Activated T-cell treated with anti-CD3 and anti-CD28 coated beads, Interleukin-2, amount 50 U/mL, for 72 hours (primary cell): ENCODE results near the gene SRGAP3. TPM values are rescaled to one million over a fixed set of nuclear protein-coding genes. Genes with fewer than 3 reads are reported as not detected.

Experiments used
- ATAC-seq, 2 donors: fragments of 150-1000 bp; cut with Tn5 transposase; replicated peaks in 1 of 2; 2 replicates each; pipeline ENCODE4 v1.10.0; 2021; ENCODE audit warnings: moderate library complexity in 2 of 2, mild to moderate bottlenecking in 1 of 2
- DNase-seq, 2 donors: peaks; one replicate each; pipeline ENCODE4 v3.0.0; 2021 to 2022; ENCODE audit warnings: mixed read lengths in 1 of 2
- H3K27ac Mint-ChIP-seq: one replicate; pipeline ENCODE4 v1.8.0; 2022; ENCODE audit warnings: mild to moderate bottlenecking, moderate library complexity, mixed read lengths
- H3K27me3 Mint-ChIP-seq: one replicate; pipeline ENCODE4 v1.8.0; 2022; ENCODE audit warnings: low read depth, mixed read lengths
- H3K36me3 Mint-ChIP-seq, 2 donors: one replicate each; pipeline ENCODE4 v1.8.0; 2022; ENCODE audit warnings: mixed read lengths in 2 of 2, mild to moderate bottlenecking in 1 of 2; ENCODE audit not compliant: insufficient read depth in 2 of 2
- H3K4me1 Mint-ChIP-seq: one replicate; pipeline ENCODE4 v1.8.0; 2022; ENCODE audit warnings: low read depth, mixed read lengths
- H3K4me3 Mint-ChIP-seq, 2 donors: one replicate each; pipeline ENCODE4 v1.8.0; 2022; ENCODE audit warnings: mild to moderate bottlenecking in 2 of 2, mixed read lengths in 2 of 2, moderate library complexity in 2 of 2
- H3K9me3 Mint-ChIP-seq, 2 donors: one replicate each; pipeline ENCODE4 v1.8.0; 2022; ENCODE audit warnings: mixed read lengths in 2 of 2
- total RNA-seq, 2 donors: library from RNA; stranded (reverse); gene quantifications; one replicate each; pipeline ENCODE4 v1.2.3, GENCODE V29; 2022

SRGAP3 gene
- total RNA-seq, 2 donors from 2014 or later, result 2.8 to 3.0 TPM

GRCh38 chr3:9008550-9009255, 240.7 kb downstream of the SRGAP3 start:
- Mint-ChIP-seq H3K4me1 (peaks cover 9% of the 10 kb centered on the region), H3K27ac (no peak overlapping the region)
- DNase-seq, result no peak

DNA sequence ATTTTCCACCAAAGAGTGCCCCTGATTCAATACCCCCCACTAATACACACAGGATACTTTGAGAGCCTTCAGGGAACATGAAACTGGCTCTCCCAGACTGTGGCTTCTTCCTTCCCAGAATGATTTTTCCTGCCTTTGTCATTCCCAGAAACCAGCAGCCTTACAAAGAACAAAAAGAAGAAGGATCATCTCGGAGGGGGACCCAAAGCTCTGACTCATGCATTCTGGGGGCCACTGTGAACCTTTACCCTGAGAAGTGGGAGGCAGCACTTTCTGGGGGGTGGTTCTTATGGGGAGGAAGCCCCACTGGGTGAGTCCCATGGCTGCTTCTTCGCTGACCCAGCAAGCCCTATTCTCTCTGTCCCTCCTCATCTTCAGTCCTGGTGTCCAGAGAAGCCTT, 241.5 kb downstream of the SRGAP3 start:
- DNase-seq (no peak), ATAC-seq (no peak)
- Mint-ChIP-seq H3K9me3 (no peaks in the 10 kb centered on the region), H3K4me1 (peaks cover 9% of the 10 kb centered on the region), H3K27ac (no peak overlapping the region), H3K36me3 (no peaks in the 10 kb centered on the region), H3K4me3 (no peak overlapping the region), H3K27me3 (no peaks in the 10 kb centered on the region)

More at GRCh38 chr3:9008550-9009255, 240.7 kb downstream of the SRGAP3 start:
- no peak for ATAC-seq
- H3K9me3 Mint-ChIP-seq, result no peaks in the 10 kb centered on the region
- H3K4me3 Mint-ChIP-seq, result no peak overlapping the region
- no peaks in the 10 kb centered on the region for H3K36me3 Mint-ChIP-seq
- no peaks in the 10 kb centered on the region for H3K27me3 Mint-ChIP-seq

GRCh38 chr3:9007213-9007612, 242.2 kb downstream of the SRGAP3 start:
- Mint-ChIP-seq H3K36me3 (no peaks in the 10 kb centered on the region), H3K9me3 (no peaks in the 10 kb centered on the region), H3K4me1 (peaks cover 3% of the 10 kb centered on the region), H3K4me3 (no peak overlapping the region), H3K27me3 (no peaks in the 10 kb centered on the region), H3K27ac (no peak overlapping the region)
- DNase-seq (no peak), ATAC-seq (no peak)

GRCh38 chr3:9000041-9000440, 249.4 kb downstream of the SRGAP3 start:
- Mint-ChIP-seq H3K27me3 (no peaks in the 10 kb centered on the region), H3K4me1 (no peaks in the 10 kb centered on the region), H3K9me3 (no peaks in the 10 kb centered on the region), H3K4me3 (no peak overlapping the region), H3K27ac (no peak overlapping the region), H3K36me3 (no peaks in the 10 kb centered on the region)
- no peak for DNase-seq
- ATAC-seq, result no peak

- Mint-ChIP-seq H3K9me3 (no peaks in the 10 kb centered on the region), H3K4me3 (no peak overlapping the region), H3K27me3 (no peaks in the 10 kb centered on the region), H3K36me3 (no peaks in the 10 kb centered on the region), H3K4me1 (no peaks in the 10 kb centered on the region), H3K27ac (no peak overlapping the region)
- ATAC-seq (no peak), DNase-seq (no peak)
Observed at GRCh38 chr3:8997151-8997550, 252.3 kb downstream of the SRGAP3 start.

GRCh38 chr3:8996681-8997121, 252.7 kb downstream of the SRGAP3 start:
- H3K9me3 Mint-ChIP-seq, result no peaks in the 10 kb centered on the region
- H3K4me3 Mint-ChIP-seq, result no peak overlapping the region
- DNase-seq (no peak), ATAC-seq (no peak)
- no peaks in the 10 kb centered on the region for H3K36me3 Mint-ChIP-seq
- no peak overlapping the region for H3K27ac Mint-ChIP-seq
- no peaks in the 10 kb centered on the region for H3K4me1 Mint-ChIP-seq
- H3K27me3 Mint-ChIP-seq, result no peaks in the 10 kb centered on the region

- DNase-seq (no peak), ATAC-seq (no peak)
- H3K4me3 Mint-ChIP-seq, result no peak overlapping the region
- H3K27me3 Mint-ChIP-seq, result no peaks in the 10 kb centered on the region
- no peaks in the 10 kb centered on the region for H3K4me1 Mint-ChIP-seq
- no peak overlapping the region for H3K27ac Mint-ChIP-seq
- H3K9me3 Mint-ChIP-seq, result no peaks in the 10 kb centered on the region
- H3K36me3 Mint-ChIP-seq, result no peaks in the 10 kb centered on the region
Observed at GRCh38 chr3:8996216-8996615, 253.2 kb downstream of the SRGAP3 start.

DNA sequence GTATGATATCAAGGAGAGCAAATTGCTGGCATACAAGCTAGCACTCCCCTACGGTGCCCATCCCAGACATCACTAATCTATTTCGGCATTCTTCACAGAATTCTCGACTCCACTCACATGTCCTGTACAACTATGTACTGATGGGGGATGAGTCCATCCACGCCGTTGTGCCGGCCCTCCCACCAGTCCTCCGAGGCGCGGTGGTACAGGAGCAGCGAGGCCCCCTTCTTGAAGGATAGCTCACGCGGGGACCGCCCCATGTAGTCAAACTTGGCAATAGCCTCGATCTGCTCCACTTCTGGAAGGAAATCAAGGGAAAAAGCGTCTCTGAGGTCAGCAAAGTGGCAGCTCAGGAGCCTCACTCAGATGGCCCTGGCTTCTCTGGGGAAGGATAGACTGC, 255.2 kb downstream of the SRGAP3 start:
- Mint-ChIP-seq H3K27me3 (no peaks in the 10 kb centered on the region), H3K9me3 (no peaks in the 10 kb centered on the region), H3K4me1 (no peaks in the 10 kb centered on the region), H3K36me3 (no peaks in the 10 kb centered on the region), H3K4me3 (no peak overlapping the region), H3K27ac (no peak overlapping the region)
- no peak for DNase-seq
- ATAC-seq, result no peak

- Mint-ChIP-seq H3K27me3 (no peaks in the 10 kb centered on the region), H3K4me3 (no peak overlapping the region), H3K27ac (no peak overlapping the region), H3K9me3 (no peaks in the 10 kb centered on the region), H3K4me1 (peaks cover under 1% of the 10 kb centered on the region), H3K36me3 (no peaks in the 10 kb centered on the region)
- DNase-seq, result no peak
- no peak for ATAC-seq
Observed at GRCh38 chr3:8993331-8993730, 256.1 kb downstream of the SRGAP3 start.

DNA sequence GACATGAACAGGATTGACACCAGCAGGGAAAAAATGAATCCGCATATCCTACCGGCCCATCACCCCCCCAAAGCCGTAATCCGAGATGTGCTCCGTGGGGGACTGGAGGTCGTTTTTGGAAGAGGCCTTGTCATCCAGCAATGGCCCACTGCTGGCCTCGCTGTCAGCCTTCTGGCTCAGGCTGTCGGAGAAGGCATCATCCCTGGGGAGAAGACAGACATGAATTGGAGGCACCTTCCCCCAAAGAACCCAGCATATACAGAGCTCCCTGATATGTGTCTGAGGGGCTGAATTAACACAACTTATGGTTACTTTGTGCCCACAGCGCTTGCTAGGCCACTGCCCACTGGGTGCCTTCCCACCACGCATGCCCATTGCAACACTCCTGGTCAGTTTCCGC, 256.6 kb downstream of the SRGAP3 start:
- H3K36me3 Mint-ChIP-seq, result no peaks in the 10 kb centered on the region
- no peaks in the 10 kb centered on the region for H3K9me3 Mint-ChIP-seq
- DNase-seq (no peak), ATAC-seq (no peak)
- peaks cover 5% of the 10 kb centered on the region for H3K4me1 Mint-ChIP-seq
- H3K27me3 Mint-ChIP-seq, result no peaks in the 10 kb centered on the region
- no peak overlapping the region for H3K4me3 Mint-ChIP-seq
- H3K27ac Mint-ChIP-seq, result no peak overlapping the region

DNA sequence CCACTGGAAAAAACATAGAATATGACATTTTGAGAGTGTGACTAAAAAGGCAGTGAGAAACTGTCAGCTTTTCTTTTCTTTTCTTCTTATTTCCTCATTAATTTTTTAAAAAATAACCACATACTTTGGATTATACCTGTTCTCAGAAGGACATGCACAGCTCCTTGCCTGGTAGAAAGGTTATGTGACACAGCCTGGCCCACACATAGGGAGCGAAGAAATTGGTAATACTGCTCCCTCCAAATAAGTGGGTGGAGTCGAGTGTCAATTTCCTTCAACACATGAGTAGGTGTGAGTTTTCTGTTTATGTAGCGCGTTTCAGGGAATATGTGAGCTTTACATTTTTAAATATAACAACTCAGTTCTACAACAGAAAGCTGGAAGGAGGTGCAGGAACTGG, 257.2 kb downstream of the SRGAP3 start:
- no peaks in the 10 kb centered on the region for H3K27me3 Mint-ChIP-seq
- H3K27ac Mint-ChIP-seq, result no peak overlapping the region
- ATAC-seq, result no peak
- peaks cover 8% of the 10 kb centered on the region for H3K4me1 Mint-ChIP-seq
- no peak overlapping the region for H3K4me3 Mint-ChIP-seq
- H3K9me3 Mint-ChIP-seq, result no peaks in the 10 kb centered on the region
- DNase-seq, result no peak
- H3K36me3 Mint-ChIP-seq, result no peaks in the 10 kb centered on the region

- DNase-seq (no peak), ATAC-seq (no peak)
- peaks cover 8% of the 10 kb centered on the region for H3K4me1 Mint-ChIP-seq
- H3K27me3 Mint-ChIP-seq, result no peaks in the 10 kb centered on the region
- H3K36me3 Mint-ChIP-seq, result no peaks in the 10 kb centered on the region
- no peaks in the 10 kb centered on the region for H3K9me3 Mint-ChIP-seq
- H3K4me3 Mint-ChIP-seq, result no peak overlapping the region
- H3K27ac Mint-ChIP-seq, result no peak overlapping the region
Observed at GRCh38 chr3:8990266-8991215, 258.9 kb downstream of the SRGAP3 start.

DNA sequence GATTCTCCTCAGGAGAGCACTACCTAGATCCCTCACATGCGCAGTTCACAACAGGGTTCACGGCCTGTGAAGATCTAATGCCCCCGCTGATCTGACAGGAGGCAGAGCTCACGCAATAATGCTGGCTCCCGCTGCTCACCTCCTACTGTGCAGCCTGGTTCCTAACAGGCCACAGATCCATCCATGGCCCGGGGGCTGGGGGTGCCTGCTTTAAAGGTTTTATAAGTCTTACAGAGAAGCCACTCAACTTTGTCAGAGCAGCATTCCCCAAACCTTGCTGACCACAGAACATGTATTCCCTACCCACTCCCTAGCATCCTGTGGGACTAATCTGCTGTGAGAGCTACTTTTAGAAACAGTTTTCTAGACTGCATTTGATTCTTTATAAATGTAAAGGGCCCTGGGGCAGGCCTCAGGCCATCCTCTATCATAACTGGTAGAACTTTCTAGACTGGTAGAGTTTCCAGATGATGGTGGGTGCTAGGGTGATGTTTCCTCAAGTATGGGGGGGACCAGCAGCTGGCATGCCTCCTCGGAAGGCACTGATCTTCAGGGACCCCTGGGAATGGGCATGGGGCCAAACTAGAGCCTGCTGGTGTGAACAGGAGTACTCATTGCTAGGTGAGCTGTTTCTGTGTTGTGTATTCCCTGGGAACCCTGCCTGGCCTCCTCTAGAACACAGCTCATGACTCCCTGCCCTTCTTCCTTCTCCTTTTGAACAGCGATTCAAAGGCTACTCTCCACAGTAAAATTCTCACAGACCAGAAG, 260.5 kb downstream of the SRGAP3 start:
- Mint-ChIP-seq H3K4me1 (peaks cover 8% of the 10 kb centered on the region), H3K9me3 (no peaks in the 10 kb centered on the region), H3K36me3 (no peaks in the 10 kb centered on the region), H3K27ac (no peak overlapping the region), H3K27me3 (no peaks in the 10 kb centered on the region), H3K4me3 (no peak overlapping the region)
- no peak for ATAC-seq
- DNase-seq, result no peak
